A172 (cell line): ENCODE data around the gene AUTS2. TPM values are rescaled to one million over a fixed set of nuclear protein-coding genes. Genes with fewer than 3 reads are reported as not detected.

Experiments used
- DNase-seq: peaks from one replicate; pipeline ENCODE4 v3.0.0-alpha.2; 2015; ENCODE audit warnings: low spot score
- total RNA-seq: library from RNA; depleted of rRNA; stranded (reverse); fragments of >200 nt; shearing (Covaris generic); gene quantifications from 2 replicates; pipeline ENCODE4 v1.2.3, GENCODE V29; 2014

The AUTS2 gene
- total RNA-seq, 1 experiment from 2014 or later: 4.6 TPM

GRCh38 chr7:70178787-70179186 lies 580.5 kb downstream of the AUTS2 start:
- peak; percentile 99 for DNase-seq

DNA sequence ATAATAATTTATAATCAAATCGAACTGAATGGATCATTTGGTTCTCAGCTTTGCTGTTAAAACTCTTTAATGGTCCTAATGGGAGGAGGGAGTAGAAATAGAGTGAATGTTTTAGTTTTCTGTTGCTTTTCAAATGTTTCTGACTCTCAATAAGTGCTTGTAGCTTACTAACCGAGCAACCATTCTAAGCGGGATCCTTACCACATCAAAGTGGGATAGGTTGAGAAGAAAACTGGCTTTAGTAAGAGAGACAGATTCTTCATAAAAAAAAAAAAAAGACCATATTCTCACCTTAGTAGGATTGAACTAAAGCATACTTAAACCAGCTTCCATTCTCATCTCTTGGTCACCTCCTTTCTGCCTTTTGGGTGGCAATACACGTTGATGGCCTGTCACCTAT lies 584.2 kb downstream of the AUTS2 start:
- DNase-seq: no peak

GRCh38 chr7:70183278-70183677 lies 585.0 kb downstream of the AUTS2 start:
- DNase-seq: peak; percentile 88

- no peak for DNase-seq
Observed at GRCh38 chr7:70188901-70189650, 590.8 kb downstream of the AUTS2 start.

DNA sequence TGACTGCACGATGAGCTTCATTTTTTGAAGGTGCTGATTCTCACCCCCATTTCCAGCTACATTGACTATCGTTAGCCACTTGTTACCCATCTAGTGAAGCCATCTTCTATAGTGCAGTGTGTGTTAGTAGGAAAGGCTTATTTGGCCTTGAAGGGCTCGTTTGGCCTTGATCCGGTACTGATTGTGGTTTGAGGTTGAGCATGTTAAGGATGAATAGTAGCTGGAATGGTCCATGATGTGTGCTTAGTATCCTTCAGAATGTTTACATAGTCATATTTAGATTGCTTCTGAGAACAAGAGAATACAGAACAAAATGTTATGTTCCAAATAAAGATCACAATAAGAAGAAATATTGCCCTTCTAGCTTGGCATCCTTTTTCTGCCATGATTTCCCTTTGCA lies 591.5 kb downstream of the AUTS2 start:
- DNase-seq: no peak

GRCh38 chr7:70190281-70190680 lies 592.0 kb downstream of the AUTS2 start:
- no peak for DNase-seq

GRCh38 chr7:70193514-70193913 lies 595.2 kb downstream of the AUTS2 start:
- DNase-seq: peak; percentile 53

GRCh38 chr7:70208236-70209063 lies 610.2 kb downstream of the AUTS2 start:
- DNase-seq: peak; percentile 78

GRCh38 chr7:70210200-70210935 lies 612.1 kb downstream of the AUTS2 start:
- DNase-seq: no peak

GRCh38 chr7:70210936-70211310 lies 612.6 kb downstream of the AUTS2 start:
- DNase-seq: no peak

GRCh38 chr7:70212281-70212680 lies 614.0 kb downstream of the AUTS2 start:
- no peak for DNase-seq

- DNase-seq: no peak
Observed at GRCh38 chr7:70214071-70214470, 615.8 kb downstream of the AUTS2 start.

DNA sequence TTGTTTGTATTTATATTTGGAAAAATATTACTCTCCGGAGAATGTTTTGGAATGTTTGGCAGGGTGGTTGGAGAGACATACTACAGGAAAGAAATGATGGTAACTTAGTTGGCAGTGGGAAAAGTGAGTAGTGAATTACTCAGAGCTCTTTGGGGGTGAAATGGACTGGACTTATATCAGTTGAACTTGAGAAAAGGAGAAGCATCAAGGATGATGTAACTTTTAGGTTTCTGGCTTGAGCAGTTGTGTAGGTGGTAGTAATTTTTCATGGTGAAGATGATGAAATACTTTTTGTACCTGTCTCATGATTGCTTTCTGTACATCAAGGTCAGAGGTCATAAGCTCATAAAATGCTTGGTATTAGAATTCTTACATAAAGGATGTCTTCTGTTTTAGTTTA lies 617.2 kb downstream of the AUTS2 start:
- DNase-seq: peak; percentile 70

- no peak for DNase-seq
Observed at GRCh38 chr7:70217571-70217970, 619.3 kb downstream of the AUTS2 start.

- no peak for DNase-seq
Observed at GRCh38 chr7:70218006-70218405, 619.7 kb downstream of the AUTS2 start.

- DNase-seq: no peak
Observed at GRCh38 chr7:70219061-70219460, 620.8 kb downstream of the AUTS2 start.

GRCh38 chr7:70229242-70229641 lies 631.0 kb downstream of the AUTS2 start:
- no peak for DNase-seq

DNA sequence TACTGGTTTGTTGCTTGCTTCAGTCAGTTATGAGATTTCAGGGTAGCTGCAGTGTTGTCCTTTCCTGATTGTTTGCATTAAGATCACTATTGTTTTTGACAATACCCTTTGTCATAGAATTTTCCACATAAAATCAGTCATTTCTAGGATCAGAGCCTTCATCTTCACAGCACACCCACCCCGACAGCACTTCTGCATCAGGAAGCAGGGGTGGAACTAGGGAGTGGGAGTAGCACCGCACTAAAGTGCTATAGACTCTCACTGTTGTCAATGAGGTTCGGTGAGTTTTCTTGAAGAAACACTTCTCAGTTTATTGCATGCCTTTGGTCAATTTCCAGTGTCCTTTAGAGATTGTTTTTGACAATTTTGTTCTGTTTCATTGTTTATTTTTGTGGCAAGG lies 632.5 kb downstream of the AUTS2 start:
- no peak for DNase-seq

- DNase-seq: no peak
Observed at GRCh38 chr7:70233776-70234175, 635.5 kb downstream of the AUTS2 start.

GRCh38 chr7:70237256-70237655 lies 639.0 kb downstream of the AUTS2 start:
- DNase-seq: no peak

DNA sequence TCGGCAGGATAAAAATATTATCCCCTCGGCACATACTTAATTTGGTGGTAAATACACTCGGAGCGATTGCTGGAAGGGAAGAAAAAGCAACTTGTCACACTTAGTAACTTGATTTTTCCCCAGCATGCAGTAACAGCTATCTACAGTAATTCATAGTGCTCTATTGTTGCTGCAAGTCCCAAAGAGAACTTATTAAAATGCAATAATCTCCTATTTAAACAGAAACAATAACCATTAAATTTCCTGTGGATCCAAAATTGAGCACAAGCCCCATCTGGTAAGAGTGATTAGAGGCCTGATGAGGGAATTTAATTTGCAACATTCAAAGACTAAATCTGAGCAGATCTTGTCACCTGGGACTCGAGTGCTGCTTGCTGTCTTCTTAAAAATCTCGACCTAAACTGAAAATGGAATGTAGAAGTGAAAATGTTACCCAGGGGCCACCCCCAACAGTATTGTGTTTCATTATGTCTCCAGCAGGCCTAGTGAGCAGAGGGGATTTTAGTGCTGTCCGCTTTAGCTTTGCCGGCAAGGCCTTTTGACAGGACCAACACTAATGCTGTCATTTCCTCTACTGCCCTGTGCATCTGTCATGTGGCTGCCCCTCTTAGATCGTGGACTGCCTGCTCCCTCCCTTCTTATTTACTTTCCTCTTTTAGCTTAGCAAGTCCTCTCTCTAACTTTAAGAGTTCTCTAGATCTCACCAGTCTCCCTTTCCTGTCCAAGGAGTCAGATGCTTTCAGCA lies 639.7 kb downstream of the AUTS2 start:
- DNase-seq: no peak

- no peak for DNase-seq
Observed at GRCh38 chr7:70239918-70240317, 641.6 kb downstream of the AUTS2 start.
